Measurements from ENCODE around the gene ASXL2.
A peak's percentile ranks its signal among the peaks of the same experiment; 100 is the strongest.
"Not testable (repeated sequence)": the region's sequence is repeated elsewhere in the genome, so short reads cannot be mapped to it uniquely, and the experiment has no call there.

ASXL2 gene

GRCh38 chr2:25878361-25879132 is at the start of gene ASXL2:
TSS of gene ASXL2 (minus strand) at chr2:25878487. CDS start at chr2:25878222, 265 bp downstream.
- peak; percentile 96 to 97 for DNase-seq

- no peak for DNase-seq
These were observed 48.9 kb upstream of the ASXL2 start for GRCh38 chr2:25926984-25927756.

GRCh38 chr2:25922501-25922900 is 44.2 kb upstream of the ASXL2 start:
- no peak for DNase-seq

- no peak for DNase-seq
These were observed 42.6 kb upstream of the ASXL2 start for GRCh38 chr2:25920786-25921415.

- DNase-seq = no peak
These were observed 42.0 kb upstream of the ASXL2 start for GRCh38 chr2:25920336-25920735.

GRCh38 chr2:25917832-25918231 is 39.5 kb upstream of the ASXL2 start:
- no peak for DNase-seq

GRCh38 chr2:25917411-25917810 is 39.1 kb upstream of the ASXL2 start:
- DNase-seq = not testable (repeated sequence)

GRCh38 chr2:25915944-25916772 is 37.9 kb upstream of the ASXL2 start:
- DNase-seq = not testable (repeated sequence)

GRCh38 chr2:25915411-25915810 is 37.1 kb upstream of the ASXL2 start:
- not testable (repeated sequence) for DNase-seq

GRCh38 chr2:25913696-25913973 is 35.3 kb upstream of the ASXL2 start:
- DNase-seq = not testable (repeated sequence)

- no peak for DNase-seq
These were observed 34.8 kb upstream of the ASXL2 start for GRCh38 chr2:25912851-25913695.

- not testable (repeated sequence) for DNase-seq
These were observed 31.3 kb upstream of the ASXL2 start for GRCh38 chr2:25909574-25909973.

GRCh38 chr2:25905126-25905525 is 26.8 kb upstream of the ASXL2 start:
- no peak for DNase-seq

GRCh38 chr2:25903216-25903776 is 25.0 kb upstream of the ASXL2 start:
- no peak for DNase-seq

- DNase-seq = no peak
These were observed 21.2 kb upstream of the ASXL2 start for GRCh38 chr2:25899404-25899970.

- no peak for DNase-seq
These were observed 19.2 kb upstream of the ASXL2 start for GRCh38 chr2:25897506-25897905.

GRCh38 chr2:25896308-25896707 is 18.0 kb upstream of the ASXL2 start:
- not testable (repeated sequence) for DNase-seq

- DNase-seq = no peak
These were observed 17.3 kb upstream of the ASXL2 start for GRCh38 chr2:25895610-25896009.

- no peak for DNase-seq
These were observed 16.7 kb upstream of the ASXL2 start for GRCh38 chr2:25895018-25895417.

- DNase-seq = no peak
These were observed 16.0 kb upstream of the ASXL2 start for GRCh38 chr2:25894135-25894830.

- no peak for DNase-seq
These were observed 13.4 kb upstream of the ASXL2 start for GRCh38 chr2:25891672-25892071.

All from NCI-H1930 (cell line).